Keratinocyte (primary cell): Measurements from ENCODE around the gene GPBAR1. TPM values are rescaled to one million over a fixed set of nuclear protein-coding genes. Genes with fewer than 3 reads are reported as not detected.

Experiments used
- DNase-seq: peaks from one replicate; pipeline ENCODE4 v3.0.0-alpha.2; 2011; ENCODE audit warnings: low read depth, missing footprints, low spot score
- FAIRE-seq: peaks from 2 replicates; lab custom pipeline; 2011; peaks lifted over from hg19 to GRCh38; lab: Jason Lieb, UNC
- H2AFZ ChIP-seq: 2 replicates; pipeline ENCODE4 v1.6.0; 2012; ENCODE audit warnings: low read length, control low read depth, inconsistent platforms; ENCODE audit not compliant: control insufficient read depth
- H3K27ac ChIP-seq: 2 replicates; pipeline ENCODE4 v1.5.1; 2011; ENCODE audit warnings: low read length; ENCODE audit not compliant: control insufficient read depth, insufficient read depth
- H3K27me3 ChIP-seq: 3 replicates; pipeline ENCODE4 v1.6.0; 2011; ENCODE audit warnings: low read length; ENCODE audit not compliant: control insufficient read depth, insufficient read depth; ENCODE audit errors: extremely low read depth
- H3K36me3 ChIP-seq, 2 experiments: 2 replicates in 1 of 2; 3 replicates in 1 of 2; pipeline ENCODE4 v1.5.1; 2011; ENCODE audit warnings: low read length in 2 of 2, mild to moderate bottlenecking in 1 of 2; ENCODE audit not compliant: control insufficient read depth in 2 of 2, insufficient read depth in 2 of 2; ENCODE audit errors: extremely low read depth in 1 of 2
- H3K4me1 ChIP-seq: 3 replicates; pipeline ENCODE4 v1.5.1; 2011; ENCODE audit warnings: low read length; ENCODE audit not compliant: control insufficient read depth, insufficient read depth; ENCODE audit errors: extremely low read depth
- H3K4me2 ChIP-seq: 3 replicates; pipeline ENCODE4 v1.6.0; 2011; ENCODE audit warnings: low read depth, low read length; ENCODE audit not compliant: control insufficient read depth, insufficient read depth; ENCODE audit errors: extremely low read depth
- H3K4me3 ChIP-seq, 3 experiments: fragments of 200-600 bp in 1 of 3; sonication (generic) in 1 of 3; 2 replicates in 2 of 3; 3 replicates in 1 of 3; pipeline ENCODE4 v1.5.1; 2011 to 2016; ENCODE audit warnings: low read length in 3 of 3, mild to moderate bottlenecking in 3 of 3, control low read depth in 2 of 3, inconsistent platforms in 1 of 3, low read depth in 1 of 3, mixed read lengths in 1 of 3, mixed run types in 1 of 3, moderate library complexity in 1 of 3; ENCODE audit not compliant: control insufficient read depth in 2 of 3, insufficient read depth in 2 of 3; ENCODE audit errors: extremely low read depth in 1 of 3
- H3K79me2 ChIP-seq: 2 replicates; pipeline ENCODE4 v1.6.0; 2012; ENCODE audit warnings: low read length; ENCODE audit not compliant: control insufficient read depth, insufficient read depth
- H3K9ac ChIP-seq: 3 replicates; pipeline ENCODE4 v1.6.0; 2011; ENCODE audit warnings: low read length; ENCODE audit not compliant: control insufficient read depth, insufficient read depth; ENCODE audit errors: extremely low read depth
- H3K9me1 ChIP-seq: 3 replicates; pipeline ENCODE4 v1.6.0; 2011; ENCODE audit warnings: low read length; ENCODE audit not compliant: control insufficient read depth, insufficient read depth; ENCODE audit errors: extremely low read depth
- H3K9me3 ChIP-seq: 2 replicates; pipeline ENCODE4 v1.5.1; 2012; ENCODE audit warnings: low read depth, low read length; ENCODE audit not compliant: control insufficient read depth
- H4K20me1 ChIP-seq: 3 replicates; pipeline ENCODE4 v1.6.0; 2011; ENCODE audit warnings: low read length; ENCODE audit not compliant: control insufficient read depth, insufficient read depth; ENCODE audit errors: extremely low read depth
- CTCF ChIP-seq, 3 experiments: IDR thresholded peaks in 1 of 3; conservative IDR thresholded peaks in 1 of 3; optimal IDR thresholded peaks in 1 of 3; 2 replicates in 2 of 3; 3 replicates in 1 of 3; pipeline versions ENCODE3 to v1.5.1; 2011; ENCODE audit warnings: low read length in 3 of 3, mild to moderate bottlenecking in 3 of 3, moderate library complexity in 2 of 3, control low read depth in 1 of 3, inconsistent platforms in 1 of 3; ENCODE audit not compliant: insufficient read depth in 2 of 3; ENCODE audit errors: extremely low read depth in 1 of 3
- EZH2 ChIP-seq: IDR thresholded peaks from one replicate; pipeline ENCODE4 v1.6.1; 2012; ENCODE audit warnings: inconsistent platforms, mild to moderate bottlenecking, low read length, moderate library complexity
- dilution Hi-C: fragments of 300-500 bp; cut with MboI; formaldehyde crosslinking; loops from one replicate; pipeline ENCODE4 v1.7.0; 2020; ENCODE audit warnings: low sequenced_read_pairs; ENCODE audit not compliant: extremely low pct_ligation_motif_present
- polyA plus RNA-seq, 5 experiments: library from polyadenylated mRNA; depleted of rRNA in 3 of 5; stranded (reverse) in 3 of 5; stranded (forward) in 1 of 5; unstranded in 1 of 5; fragments of >200 nt; gene quantifications; 1 replicate in 1 of 5; 2 replicates in 3 of 5; 3 replicates in 1 of 5; pipeline versions ENCODE4 v1.2.1 to v1.2.3, GENCODE V29; 2011 to 2012; ENCODE audit warnings: missing spikeins in 2 of 5, low read depth in 1 of 5, low replicate concordance in 1 of 5

Gene GPBAR1
- polyA plus RNA-seq, 1 donor (not counting 4 experiments of a cell fraction or from before 2014, with no cell fraction given): 0.12 TPM

GRCh38 chr2:218244204-218244603, 16.6 kb upstream of the GPBAR1 start:
- no peak overlapping the region for H3K27ac ChIP-seq
- no peak overlapping the region for H2AFZ ChIP-seq
- H3K79me2 ChIP-seq: peaks cover 41% of the 10 kb centered on the region
- H3K9me1 ChIP-seq: no peaks in the 10 kb centered on the region
- no peaks in the 10 kb centered on the region for H3K27me3 ChIP-seq
- H3K4me2 ChIP-seq: no peak overlapping the region
- dilution Hi-C loops: no loop called here
- H3K36me3 ChIP-seq: peaks cover 40 to 61% of the 10 kb centered on the region in 2 experiments
- TF ChIP-seq EZH2 (no peak), CTCF (optimal IDR thresholded peaks at IDR 0.05 in 1 of 3, IDR thresholded peaks at IDR 0.05 in 1 of 3, conservative IDR thresholded peaks at IDR 0.05 in 1 of 3; ENCODE audit: extremely low read depth in 1 of 3, insufficient read depth in 2 of 3, low read length in 3 of 3) (no peak)
- DNase-seq (no peak), FAIRE-seq (no peak)
- H4K20me1 ChIP-seq: peaks cover 6% of the 10 kb centered on the region
- H3K9ac ChIP-seq: no peak overlapping the region
- no peaks in the 10 kb centered on the region for H3K9me3 ChIP-seq
- no peaks in the 10 kb centered on the region for H3K4me1 ChIP-seq
- H3K4me3 ChIP-seq: no peak overlapping the region

- Histone ChIP-seq H3K9me1 (no peaks in the 10 kb centered on the region), H3K9me3 (no peaks in the 10 kb centered on the region), H3K79me2 (peaks cover 42% of the 10 kb centered on the region), H3K27me3 (no peaks in the 10 kb centered on the region), H4K20me1 (peaks cover 6% of the 10 kb centered on the region), H3K36me3 (peaks cover 42 to 62% of the 10 kb centered on the region in 2 experiments), H3K9ac (no peak overlapping the region), H3K4me1 (no peaks in the 10 kb centered on the region), H3K4me3 (no peak overlapping the region), H2AFZ (no peak overlapping the region), H3K4me2 (no peak overlapping the region), H3K27ac (no peak overlapping the region)
- TF ChIP-seq EZH2: no peak
- TF ChIP-seq CTCF (optimal IDR thresholded peaks at IDR 0.05 in 1 of 3, IDR thresholded peaks at IDR 0.05 in 1 of 3, conservative IDR thresholded peaks at IDR 0.05 in 1 of 3; ENCODE audit: extremely low read depth in 1 of 3, insufficient read depth in 2 of 3, low read length in 3 of 3): no peak
- dilution Hi-C loops: no loop called here
- FAIRE-seq (no peak), DNase-seq (no peak)
Observed at GRCh38 chr2:218244665-218245064, 16.1 kb upstream of the GPBAR1 start.
